Head of caudate nucleus (tissue), 42 donors: ENCODE measurements around the gene TPM4.

Experiments
- DNase-seq, 42 donors: peaks; one replicate each; pipeline versions ENCODE4 v3.0.0 to v3.0.0-alpha.2; 2020 to 2021; ENCODE audit warnings: mixed read lengths in 7 of 42
- intact Hi-C: fragments of 100-400 bp; cut with DNase I; formaldehyde crosslinking; loops from one replicate; pipeline ENCODE4 v1.15.0; 2022

TPM4 gene

DNA sequence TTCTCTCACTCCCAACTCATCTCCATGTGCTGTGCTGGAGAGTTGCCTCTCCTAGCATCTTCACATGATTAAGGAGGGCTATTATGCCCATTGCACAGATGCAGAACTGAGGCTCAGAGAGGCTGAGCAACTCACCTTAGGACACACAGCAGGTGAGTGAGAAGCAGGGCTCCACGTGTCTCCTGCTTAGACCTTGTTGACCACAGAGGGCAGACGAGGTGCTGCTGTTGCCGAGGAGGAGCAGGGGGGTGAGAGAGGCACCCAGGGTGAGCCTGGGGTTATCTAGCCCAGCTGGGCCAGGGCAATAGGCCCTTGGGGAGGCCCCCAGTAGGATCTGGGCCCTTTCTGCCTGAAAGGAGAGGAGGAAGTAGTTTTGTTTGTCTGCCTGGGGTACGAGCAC, 64.7 kb downstream of the TPM4 start:
- intact Hi-C loops, result no loop called here
- no peak for DNase-seq

DNA sequence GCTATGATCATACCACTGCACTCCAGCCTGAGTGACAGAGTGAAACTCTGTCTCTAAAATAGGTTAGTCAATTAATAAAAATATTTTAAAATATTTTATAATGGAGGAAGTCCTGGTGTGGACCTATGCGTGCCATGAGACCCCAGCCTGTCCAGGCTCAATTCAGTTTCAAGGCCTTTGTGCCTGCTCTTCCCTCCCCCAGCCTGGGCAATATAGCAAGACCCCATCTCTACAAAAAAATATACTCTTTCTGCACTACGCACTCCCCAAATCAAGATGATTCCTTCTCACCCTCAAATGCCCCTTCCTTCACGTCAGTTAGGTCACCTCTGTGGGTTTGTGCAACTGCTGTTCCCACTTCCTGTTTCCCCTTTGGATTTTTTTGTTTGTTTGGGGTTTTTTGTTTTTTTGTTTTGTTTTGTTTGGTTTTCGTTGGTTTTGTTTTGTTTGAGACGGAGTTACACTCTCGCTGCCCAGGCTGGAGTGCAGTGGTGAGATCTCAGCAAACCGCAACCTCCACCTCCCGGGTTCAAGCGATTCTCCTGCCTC, 65.8 kb downstream of the TPM4 start:
- intact Hi-C loops, result no loop called here
- DNase-seq, result no peak

DNA sequence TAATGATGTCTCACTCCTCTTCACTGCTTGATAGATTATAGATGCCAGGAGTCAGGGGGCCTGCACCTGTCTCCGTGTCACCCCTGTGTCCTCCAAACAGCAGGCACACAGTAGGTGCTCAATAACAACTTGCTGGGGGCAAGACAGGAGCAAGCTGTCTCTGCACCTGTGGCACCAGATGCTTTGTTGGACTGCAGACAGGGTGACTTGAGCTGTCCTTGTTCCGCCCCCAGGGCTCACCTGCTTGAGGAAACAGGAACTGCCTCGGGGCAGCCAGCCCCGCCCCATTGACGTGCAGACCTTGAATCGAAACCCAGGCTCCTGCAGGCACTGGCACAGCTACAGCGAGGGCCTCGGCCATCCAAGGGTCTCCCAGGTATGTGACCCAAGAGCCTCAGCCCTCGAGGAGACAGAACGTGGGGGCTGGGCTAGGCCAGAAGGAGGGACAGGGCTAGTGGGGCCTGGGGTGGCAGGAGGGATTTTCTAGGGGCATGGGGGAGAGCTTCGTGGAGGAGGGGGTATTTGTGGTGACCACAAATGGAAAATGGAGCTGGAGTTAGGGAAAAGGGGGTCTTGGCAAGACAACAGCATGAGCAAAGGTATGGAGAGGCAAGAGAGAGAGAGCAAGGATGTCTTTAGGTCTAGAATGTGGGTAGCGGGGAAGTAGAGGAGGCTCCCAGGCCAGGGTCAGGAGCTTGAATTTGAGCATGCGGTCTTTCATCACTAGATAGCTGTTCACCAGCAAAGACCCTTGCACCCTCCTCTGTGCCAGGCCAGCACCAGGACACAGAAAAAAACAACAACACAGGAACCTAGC, 67.3 kb downstream of the TPM4 start, which contains the start of gene HSH2D:
HSH2D (plus strand) TSS at position 287 of the 817 bp plus-strand sequence. CDS start 5,066 bp downstream, outside the sequence.
- DNase-seq, result peak in 2 of 42 donors; percentile 38 to 47
- intact Hi-C loops, result no loop called here

DNA sequence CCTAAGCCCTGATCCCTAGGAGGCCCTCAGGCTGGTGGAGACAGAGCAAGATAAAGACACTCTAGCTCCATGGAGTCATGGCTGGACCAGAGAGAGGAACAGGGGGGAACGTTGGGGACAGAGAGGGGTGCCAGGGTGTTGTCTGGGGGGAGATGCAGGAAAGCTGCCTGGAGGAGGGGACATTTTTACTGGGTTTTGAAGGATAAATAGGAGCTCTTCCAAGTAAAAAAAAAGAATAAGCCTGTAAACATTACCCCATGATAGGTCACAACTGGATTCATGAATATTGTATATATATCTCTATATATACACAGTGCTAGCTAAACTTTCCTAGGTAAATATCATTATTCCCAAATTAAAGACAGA, 67.9 kb downstream of the TPM4 start:
- intact Hi-C loops, result no loop called here
- no peak for DNase-seq

DNA sequence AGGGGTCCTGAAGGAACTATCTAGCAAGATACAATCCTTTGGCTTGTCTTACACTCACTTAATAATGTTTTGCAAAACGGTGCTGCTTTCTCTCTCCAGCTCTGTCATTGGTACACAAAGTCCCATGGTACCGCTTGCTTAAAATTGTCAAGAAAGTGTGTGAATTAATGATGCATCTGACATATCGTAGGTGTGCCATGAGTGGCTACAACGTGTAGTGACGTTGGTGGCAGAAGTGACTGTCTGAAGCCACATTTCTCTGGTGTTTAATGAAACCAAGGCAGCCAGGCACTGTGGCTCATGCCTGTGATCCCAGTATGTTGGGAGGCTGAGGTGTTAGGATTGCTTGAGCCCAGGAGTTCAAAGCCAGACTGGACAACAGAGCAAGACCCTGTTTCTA, 69.8 kb downstream of the TPM4 start:
- intact Hi-C loops, result no loop called here
- DNase-seq, result no peak

DNA sequence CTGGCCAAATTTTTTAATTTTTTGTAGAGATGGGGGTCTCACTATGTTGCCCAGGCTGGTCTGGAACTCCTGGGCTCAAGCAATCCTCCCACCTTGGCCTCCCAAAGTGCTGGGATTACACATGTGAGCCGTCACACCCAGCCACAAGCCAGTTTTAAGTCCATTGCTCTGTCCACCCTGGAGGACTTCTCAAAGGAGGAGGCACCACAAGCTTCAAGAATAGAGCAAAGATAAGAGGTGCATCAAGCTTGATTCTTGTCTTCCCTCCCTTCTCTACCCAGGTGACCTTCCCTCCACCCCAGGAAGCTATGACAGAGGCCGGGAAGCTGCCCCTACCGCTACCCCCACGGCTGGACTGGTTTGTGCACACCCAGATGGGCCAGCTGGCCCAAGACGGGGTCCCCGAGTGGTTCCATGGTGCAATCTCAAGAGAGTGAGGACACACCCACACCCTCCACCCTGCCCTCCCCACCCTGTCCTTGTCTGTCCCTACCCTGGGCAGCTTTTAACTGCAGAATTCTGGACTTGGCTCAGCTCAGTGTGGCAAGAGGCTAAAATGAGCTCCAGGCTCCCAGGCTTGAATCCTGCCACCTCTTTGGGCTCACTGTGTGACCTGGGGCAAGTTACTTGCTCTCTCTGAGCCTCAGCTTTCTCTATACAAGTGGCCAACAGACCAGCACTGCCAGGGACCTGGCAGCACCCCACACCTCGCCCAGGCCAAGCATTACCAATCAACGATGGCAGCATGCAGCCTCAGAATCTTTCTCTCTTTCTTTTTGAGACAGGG, 72.3 kb downstream of the TPM4 start:
- intact Hi-C loops, result no loop called here
- no peak for DNase-seq
